ENCODE data around the gene S100A9.

S100A9 gene

DNA sequence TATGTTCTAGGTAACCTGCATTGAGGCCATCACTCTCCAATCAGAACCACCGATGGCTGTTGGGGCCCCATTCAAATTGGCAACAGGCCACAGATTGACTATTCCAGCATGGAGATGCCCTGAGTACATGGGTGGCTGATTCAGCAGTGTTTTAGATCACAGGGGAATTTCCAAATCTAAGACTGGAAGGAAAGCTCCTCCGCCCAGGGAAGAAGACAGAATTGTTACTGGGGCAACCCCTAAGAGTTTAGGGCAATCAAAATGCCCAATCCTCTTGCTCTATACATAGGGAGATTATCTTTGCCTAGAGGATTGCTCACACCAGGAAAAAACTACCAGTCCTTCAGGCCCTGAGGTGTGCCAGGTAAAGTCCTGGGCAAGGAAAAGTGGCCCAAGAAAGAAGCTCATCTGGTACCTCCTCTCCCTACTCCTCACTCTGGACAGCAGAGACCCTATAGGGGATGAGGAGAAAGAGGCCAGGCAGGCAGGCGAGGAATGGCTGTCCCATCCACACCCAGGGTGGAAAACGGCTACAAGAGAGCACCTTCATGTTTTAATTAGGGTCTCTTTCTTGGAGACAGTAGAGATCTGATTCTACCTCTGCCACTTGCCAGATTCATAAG is 27.4 kb downstream of the S100A9 start:
- TF ChIP-seq, protein P1, sequence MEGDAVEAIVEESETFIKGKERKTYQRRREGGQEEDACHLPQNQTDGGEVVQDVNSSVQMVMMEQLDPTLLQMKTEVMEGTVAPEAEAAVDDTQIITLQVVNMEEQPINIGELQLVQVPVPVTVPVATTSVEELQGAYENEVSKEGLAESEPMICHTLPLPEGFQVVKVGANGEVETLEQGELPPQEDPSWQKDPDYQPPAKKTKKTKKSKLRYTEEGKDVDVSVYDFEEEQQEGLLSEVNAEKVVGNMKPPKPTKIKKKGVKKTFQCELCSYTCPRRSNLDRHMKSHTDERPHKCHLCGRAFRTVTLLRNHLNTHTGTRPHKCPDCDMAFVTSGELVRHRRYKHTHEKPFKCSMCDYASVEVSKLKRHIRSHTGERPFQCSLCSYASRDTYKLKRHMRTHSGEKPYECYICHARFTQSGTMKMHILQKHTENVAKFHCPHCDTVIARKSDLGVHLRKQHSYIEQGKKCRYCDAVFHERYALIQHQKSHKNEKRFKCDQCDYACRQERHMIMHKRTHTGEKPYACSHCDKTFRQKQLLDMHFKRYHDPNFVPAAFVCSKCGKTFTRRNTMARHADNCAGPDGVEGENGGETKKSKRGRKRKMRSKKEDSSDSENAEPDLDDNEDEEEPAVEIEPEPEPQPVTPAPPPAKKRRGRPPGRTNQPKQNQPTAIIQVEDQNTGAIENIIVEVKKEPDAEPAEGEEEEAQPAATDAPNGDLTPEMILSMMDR (conservative IDR thresholded peaks at IDR 0.05; ENCODE audit: low read depth, low read length), result no peak
- no peak overlapping the region for H3K4me3 ChIP-seq (ENCODE audit: low read length)
- no peak for DNase-seq (ENCODE audit: low read depth)

- TF ChIP-seq, protein P1 (conservative IDR thresholded peaks at IDR 0.05; ENCODE audit: low read depth, low read length), result no peak
- DNase-seq (ENCODE audit: low read depth), result no peak
- H3K4me3 ChIP-seq (ENCODE audit: low read length), result no peak overlapping the region
These were observed 28.8 kb downstream of the S100A9 start for GRCh38 chr1:153386500-153386901.

- TF ChIP-seq, protein P1 (conservative IDR thresholded peaks at IDR 0.05; ENCODE audit: low read depth, low read length), result no peak
- no peak for DNase-seq (ENCODE audit: low read depth)
- H3K4me3 ChIP-seq (ENCODE audit: low read length), result no peak overlapping the region
These were observed 29.3 kb downstream of the S100A9 start for GRCh38 chr1:153387001-153387400.

DNA sequence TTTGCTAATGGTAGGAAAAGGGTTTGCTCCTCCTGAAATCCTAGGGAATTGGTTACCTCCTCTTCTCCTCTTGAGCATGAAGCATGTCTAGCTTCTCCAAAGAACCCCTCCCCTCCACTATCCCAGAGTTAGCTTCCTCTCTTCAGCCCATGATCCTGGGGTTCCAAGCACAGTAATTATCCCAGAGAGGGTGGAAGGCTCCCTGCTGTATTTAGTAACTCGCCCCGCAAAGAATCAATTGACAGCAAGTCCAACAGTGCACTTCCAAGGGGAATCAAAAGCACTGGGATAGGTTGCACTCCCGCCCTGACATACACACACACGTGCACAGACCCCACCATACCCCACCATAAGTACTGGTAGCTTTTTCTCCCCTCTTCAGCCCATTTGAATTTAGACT is 30.1 kb downstream of the S100A9 start:
- no peak for DNase-seq (ENCODE audit: low read depth)
- H3K4me3 ChIP-seq (ENCODE audit: low read length), result no peak overlapping the region
- TF ChIP-seq, protein P1 (conservative IDR thresholded peaks at IDR 0.05; ENCODE audit: low read depth, low read length), result no peak

DNA sequence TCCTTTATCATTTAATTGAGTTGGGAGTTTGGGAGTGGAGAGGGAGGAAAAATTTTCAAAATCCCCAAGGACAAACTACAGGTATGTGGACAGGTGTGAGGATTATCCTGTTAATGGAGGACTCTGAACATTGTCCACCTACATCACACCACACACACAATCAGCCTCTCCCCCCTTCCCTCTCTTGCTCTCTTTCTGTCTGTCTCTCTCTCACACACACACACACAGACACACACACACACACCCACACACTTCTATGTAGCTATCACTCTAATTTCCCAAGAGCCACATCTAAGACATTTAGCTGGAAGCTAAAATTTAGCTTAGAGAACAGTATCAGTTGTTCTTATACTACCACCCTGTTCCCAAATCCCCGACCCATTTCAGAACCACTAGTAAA is 31.7 kb downstream of the S100A9 start:
- no peak for DNase-seq (ENCODE audit: low read depth)
- H3K4me3 ChIP-seq (ENCODE audit: low read length), result no peak overlapping the region
- TF ChIP-seq, protein P1 (conservative IDR thresholded peaks at IDR 0.05; ENCODE audit: low read depth, low read length), result no peak

DNA sequence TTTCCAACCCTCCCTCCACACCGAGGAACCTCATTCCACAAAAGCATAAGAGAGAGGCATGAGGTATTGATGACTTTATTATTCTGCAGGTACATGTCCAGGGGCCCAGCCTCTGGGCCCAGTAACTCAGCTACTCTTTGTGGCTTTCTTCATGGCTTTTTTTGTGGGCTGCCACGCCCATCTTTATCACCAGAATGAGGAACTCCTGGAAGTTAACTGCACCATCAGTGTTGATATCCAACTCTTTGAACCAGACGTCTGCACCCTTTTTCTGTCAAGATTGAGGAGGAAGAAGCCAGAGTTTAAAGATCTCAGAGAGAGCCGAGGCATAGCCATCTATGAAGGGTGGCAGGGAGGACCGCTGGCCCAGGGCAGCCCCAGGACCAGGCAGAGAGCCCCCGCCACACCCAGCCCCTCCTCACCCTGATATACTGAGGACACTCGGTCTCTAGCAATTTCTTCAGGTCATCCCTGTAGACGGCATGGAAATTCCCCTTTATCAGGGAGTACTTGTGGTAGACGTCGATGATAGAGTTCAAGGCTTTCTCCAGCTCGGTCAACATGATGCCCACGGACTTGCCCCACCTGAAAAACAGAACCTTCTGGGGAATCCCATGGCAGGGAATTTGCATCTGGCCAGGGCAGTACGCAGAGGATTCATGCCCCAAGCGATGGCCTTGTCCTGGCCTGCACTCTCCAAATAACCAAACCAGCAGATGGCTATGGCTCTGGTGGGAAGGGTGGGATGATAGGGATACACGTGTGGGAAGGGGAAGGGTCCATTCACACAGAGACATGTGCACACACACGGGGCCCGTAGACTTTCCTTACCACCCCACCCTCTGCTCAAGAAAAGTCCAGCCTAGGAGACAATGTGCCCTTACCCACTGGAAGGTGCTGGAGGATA is 32.6 kb downstream of the S100A9 start:
- no peak overlapping the region for H3K4me3 ChIP-seq (ENCODE audit: low read length)

More for the DNA sequence above, 32.6 kb downstream of the S100A9 start:
- TF ChIP-seq, protein P1 (conservative IDR thresholded peaks at IDR 0.05; ENCODE audit: low read depth, low read length), result no peak
- no peak for DNase-seq (ENCODE audit: low read depth)

All from retinal pigment epithelial cell (primary cell).